ENCODE data around the gene ACBD5. TPM values are rescaled to one million over a fixed set of nuclear protein-coding genes. Genes with fewer than 3 reads are reported as not detected.

Gene ACBD5
- total and polyA plus RNA-seq, 2 donors: 13.6 to 14.8 TPM

DNA sequence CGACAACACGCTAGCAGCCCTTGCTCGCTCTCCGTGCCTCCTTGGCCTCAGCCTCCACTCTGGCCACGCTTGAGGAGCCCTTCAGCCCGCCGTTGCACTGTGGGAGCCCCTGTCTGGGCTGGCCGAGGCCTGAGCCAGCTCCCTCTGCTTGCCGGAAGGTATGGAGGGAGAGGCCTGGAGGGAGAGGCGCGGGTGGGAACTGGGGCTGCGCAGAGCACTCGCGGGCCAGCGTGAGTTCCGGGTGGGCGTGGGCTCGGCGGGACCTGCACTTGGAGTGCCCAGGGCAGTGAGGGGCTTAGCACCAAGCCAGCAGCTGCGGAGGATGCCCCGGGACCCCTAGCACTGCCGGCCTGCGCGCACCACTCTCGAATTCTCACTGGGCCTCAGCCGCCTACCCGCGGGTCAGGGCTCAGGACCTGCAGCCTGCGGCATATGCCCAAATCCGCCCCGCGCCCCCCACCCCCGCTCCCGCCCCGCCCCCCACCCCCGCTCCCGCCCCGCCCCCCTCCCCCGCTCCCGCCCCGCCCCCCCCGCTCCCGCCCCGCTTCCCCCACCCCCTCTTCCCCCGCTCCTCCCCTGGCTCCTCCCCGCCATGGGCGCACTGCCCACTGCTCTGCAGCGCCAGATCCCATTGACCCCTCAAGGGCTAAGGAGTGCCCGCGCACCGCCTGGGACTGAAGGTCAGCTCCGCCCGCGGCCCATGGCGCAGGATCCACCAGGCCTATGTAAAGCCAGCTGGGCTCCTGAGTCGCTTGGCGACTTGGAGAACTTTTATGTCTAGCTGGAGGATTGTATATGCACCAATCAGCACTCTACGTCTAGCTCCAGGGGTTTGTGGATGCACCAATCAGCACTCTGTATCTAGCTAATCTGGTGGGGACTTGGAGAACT is 15.9 kb upstream of the ACBD5 start:
- H3K27ac ChIP-seq (ENCODE audit: low read depth in 1 of 2, low read length in 1 of 2): no peak overlapping the region
- WGBS: 98% methylated on average over 45 of the region's 58 CpGs
- peaks cover 12 to 16% of the 10 kb centered on the region in 2 donors for H3K4me1 ChIP-seq (ENCODE audit: control insufficient read depth in 2 of 2, insufficient read depth in 2 of 2, low read length in 2 of 2)
- peaks cover 2 to 7% of the 10 kb centered on the region in 2 donors for H3K9me3 ChIP-seq (ENCODE audit: control insufficient read depth in 2 of 2, insufficient read depth in 1 of 2, low read length in 1 of 2)
- H3K4me3 ChIP-seq (ENCODE audit: low read length in 2 of 2): no peak overlapping the region
- H3K27me3 ChIP-seq (ENCODE audit: control insufficient read depth in 2 of 2, insufficient read depth in 1 of 2, low read length in 1 of 2): peaks cover 31 to 48% of the 10 kb centered on the region in 2 donors
- DNase-seq (ENCODE audit: low read depth in 6 of 9, low spot score in 9 of 9): no peak
- H3K36me3 ChIP-seq (ENCODE audit: control insufficient read depth in 2 of 2, insufficient read depth in 2 of 2, low read length in 1 of 2): no peaks in the 10 kb centered on the region

DNA sequence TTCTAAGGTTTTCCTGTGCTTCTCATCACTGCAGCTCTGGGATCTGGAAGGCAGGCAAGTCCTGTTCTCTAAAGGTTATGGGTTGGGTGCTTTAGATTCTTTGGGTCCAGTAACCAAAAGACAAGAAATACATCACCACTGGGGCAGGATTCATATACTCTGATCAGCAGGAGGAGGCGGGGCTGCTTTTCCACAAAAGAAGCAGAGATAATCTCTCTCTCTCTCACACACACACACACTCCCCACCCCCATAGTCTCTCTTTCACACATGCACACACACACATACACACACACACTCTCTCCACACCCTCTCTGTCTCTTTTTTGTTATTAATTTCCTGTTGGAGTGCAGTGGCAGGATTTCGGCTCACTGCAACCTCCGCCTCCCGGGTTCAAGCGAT is 13.0 kb upstream of the ACBD5 start:
- Histone ChIP-seq H3K27me3 (ENCODE audit: control insufficient read depth in 2 of 2, insufficient read depth in 1 of 2, low read length in 1 of 2) (peaks cover 11 to 19% of the 10 kb centered on the region in 2 donors), H3K36me3 (ENCODE audit: control insufficient read depth in 2 of 2, insufficient read depth in 2 of 2, low read length in 1 of 2) (no peaks in the 10 kb centered on the region), H3K27ac (ENCODE audit: low read depth in 1 of 2, low read length in 1 of 2) (no peak overlapping the region), H3K4me1 (ENCODE audit: control insufficient read depth in 2 of 2, insufficient read depth in 2 of 2, low read length in 2 of 2) (peaks cover 6 to 13% of the 10 kb centered on the region in 2 donors), H3K9me3 (ENCODE audit: control insufficient read depth in 2 of 2, insufficient read depth in 1 of 2, low read length in 1 of 2) (peaks cover 2 to 8% of the 10 kb centered on the region in 2 donors), H3K4me3 (ENCODE audit: low read length in 2 of 2) (no peak overlapping the region)
- DNase-seq (ENCODE audit: low read depth in 6 of 9, low spot score in 9 of 9): no peak
- 96% methylated on average over 5 of the region's 5 CpGs for WGBS

DNA sequence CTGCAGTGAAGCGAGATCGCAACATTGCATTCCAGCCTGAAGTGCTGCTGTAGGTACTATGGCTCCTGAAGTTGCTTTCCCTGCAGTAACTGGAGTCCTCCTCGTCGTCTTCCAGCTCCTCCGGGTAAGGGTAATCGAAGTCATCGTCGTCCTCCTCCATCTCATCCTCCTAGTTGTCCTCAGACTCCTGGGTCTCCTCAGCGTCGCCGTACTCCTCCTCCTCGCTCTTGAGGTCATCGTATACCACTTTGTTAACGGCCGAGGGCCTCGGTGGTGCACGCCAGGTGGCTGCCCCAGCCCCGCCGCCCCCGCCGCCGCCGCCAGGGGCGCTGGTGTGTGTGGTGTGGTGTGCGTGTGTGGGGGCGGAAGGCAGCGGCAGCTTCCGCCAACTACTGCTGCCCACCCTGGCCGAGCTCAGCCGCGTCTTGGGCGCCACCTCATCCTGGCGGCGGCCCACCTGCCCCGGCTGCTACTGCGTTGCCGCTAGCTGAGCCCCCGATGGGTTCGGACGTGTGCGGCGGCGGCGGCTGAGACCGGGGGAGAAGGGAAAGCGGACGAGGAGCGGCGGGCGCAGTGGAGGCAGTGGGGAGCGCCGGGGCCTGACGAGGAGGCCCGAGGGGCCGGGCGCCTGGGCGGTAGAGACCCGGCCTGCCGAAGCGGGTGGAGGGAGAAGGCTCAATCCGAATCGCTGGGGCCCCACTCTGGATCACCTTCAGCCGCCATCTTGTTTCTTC is 11.8 kb upstream of the ACBD5 start:
- Histone ChIP-seq H3K4me1 (ENCODE audit: control insufficient read depth in 2 of 2, insufficient read depth in 2 of 2, low read length in 2 of 2) (peaks cover 4 to 6% of the 10 kb centered on the region in 2 donors), H3K4me3 (ENCODE audit: low read length in 2 of 2) (peak overlapping the region; percentile 62 to 79), H3K9me3 (ENCODE audit: control insufficient read depth in 2 of 2, insufficient read depth in 1 of 2, low read length in 1 of 2) (peaks cover 1 to 8% of the 10 kb centered on the region in 2 donors), H3K36me3 (ENCODE audit: control insufficient read depth in 2 of 2, insufficient read depth in 2 of 2, low read length in 1 of 2) (no peaks in the 10 kb centered on the region), H3K27me3 (ENCODE audit: control insufficient read depth in 2 of 2, insufficient read depth in 1 of 2, low read length in 1 of 2) (peaks cover 1 to 8% of the 10 kb centered on the region in 2 donors), H3K27ac (ENCODE audit: low read depth in 1 of 2, low read length in 1 of 2) (peak overlapping the region; percentile 72 to 87)
- DNase-seq (ENCODE audit: low read depth in 6 of 9, low spot score in 9 of 9): peak in 8 of 9 donors; percentile 24 to 85 (median 60)
- WGBS: 17% methylated on average over 63 of the region's 63 CpGs

DNA sequence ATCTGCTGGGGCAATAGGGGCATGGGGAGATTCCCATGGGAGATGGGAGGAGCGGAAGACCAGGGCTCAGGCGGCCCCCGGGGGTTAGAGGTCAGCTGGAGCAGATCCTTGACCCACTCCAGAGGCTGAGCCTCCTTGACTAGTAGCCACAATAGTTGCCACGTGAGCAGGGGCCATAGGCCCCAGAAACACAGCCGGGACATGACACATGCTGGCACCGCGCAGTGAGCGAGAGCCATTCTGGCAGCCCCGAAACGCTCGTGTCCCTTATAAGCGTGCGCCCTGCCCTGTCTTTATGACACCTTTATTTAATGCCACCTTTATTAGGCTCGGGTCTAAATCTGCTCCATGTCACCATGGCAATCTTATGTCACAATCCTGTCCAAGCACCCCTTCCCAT is 11.0 kb upstream of the ACBD5 start:
- no peak overlapping the region for H3K27ac ChIP-seq (ENCODE audit: low read depth in 1 of 2, low read length in 1 of 2)
- H3K9me3 ChIP-seq (ENCODE audit: control insufficient read depth in 2 of 2, insufficient read depth in 1 of 2, low read length in 1 of 2): peaks cover 0 to 8% of the 10 kb centered on the region in 2 donors
- WGBS: 99% methylated on average over 14 of the region's 14 CpGs
- H3K4me1 ChIP-seq (ENCODE audit: control insufficient read depth in 2 of 2, insufficient read depth in 2 of 2, low read length in 2 of 2): peaks cover 4% of the 10 kb centered on the region in 2 donors
- no peak for DNase-seq (ENCODE audit: low read depth in 6 of 9, low spot score in 9 of 9)
- peaks cover 0 to 2% of the 10 kb centered on the region in 2 donors for H3K27me3 ChIP-seq (ENCODE audit: control insufficient read depth in 2 of 2, insufficient read depth in 1 of 2, low read length in 1 of 2)
- no peak overlapping the region for H3K4me3 ChIP-seq (ENCODE audit: low read length in 2 of 2)
- H3K36me3 ChIP-seq (ENCODE audit: control insufficient read depth in 2 of 2, insufficient read depth in 2 of 2, low read length in 1 of 2): no peaks in the 10 kb centered on the region

DNA sequence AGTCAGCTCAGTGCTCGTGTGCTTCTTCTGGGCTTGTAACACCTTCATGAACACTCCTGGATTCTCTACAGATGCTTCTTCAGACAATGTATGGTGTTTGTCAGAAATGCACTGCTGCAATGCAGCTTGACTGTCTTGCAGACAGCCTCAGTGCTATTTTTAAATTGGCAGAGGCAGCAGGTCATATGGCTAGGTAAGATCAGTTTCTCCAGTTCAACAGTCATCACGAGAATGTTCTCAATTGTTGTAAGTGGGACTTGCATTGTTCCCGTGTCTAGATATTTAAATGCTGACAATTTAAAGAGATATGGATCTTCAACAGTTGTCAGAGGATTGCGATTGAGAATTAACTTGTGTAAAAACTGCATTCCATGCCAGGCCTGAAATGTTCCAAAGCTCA is 7.6 kb upstream of the ACBD5 start:
- peaks cover 5 to 7% of the 10 kb centered on the region in 2 donors for H3K4me1 ChIP-seq (ENCODE audit: control insufficient read depth in 2 of 2, insufficient read depth in 2 of 2, low read length in 2 of 2)
- peaks cover 0 to 4% of the 10 kb centered on the region in 2 donors for H3K9me3 ChIP-seq (ENCODE audit: control insufficient read depth in 2 of 2, insufficient read depth in 1 of 2, low read length in 1 of 2)
- no peak overlapping the region for H3K27ac ChIP-seq (ENCODE audit: low read depth in 1 of 2, low read length in 1 of 2)
- 95% methylated on average over 4 of the region's 4 CpGs for WGBS
- no peaks in the 10 kb centered on the region for H3K27me3 ChIP-seq (ENCODE audit: control insufficient read depth in 2 of 2, insufficient read depth in 1 of 2, low read length in 1 of 2)
- no peak overlapping the region for H3K4me3 ChIP-seq (ENCODE audit: low read length in 2 of 2)
- DNase-seq (ENCODE audit: low read depth in 6 of 9, low spot score in 9 of 9): no peak
- no peaks in the 10 kb centered on the region for H3K36me3 ChIP-seq (ENCODE audit: control insufficient read depth in 2 of 2, insufficient read depth in 2 of 2, low read length in 1 of 2)

DNA sequence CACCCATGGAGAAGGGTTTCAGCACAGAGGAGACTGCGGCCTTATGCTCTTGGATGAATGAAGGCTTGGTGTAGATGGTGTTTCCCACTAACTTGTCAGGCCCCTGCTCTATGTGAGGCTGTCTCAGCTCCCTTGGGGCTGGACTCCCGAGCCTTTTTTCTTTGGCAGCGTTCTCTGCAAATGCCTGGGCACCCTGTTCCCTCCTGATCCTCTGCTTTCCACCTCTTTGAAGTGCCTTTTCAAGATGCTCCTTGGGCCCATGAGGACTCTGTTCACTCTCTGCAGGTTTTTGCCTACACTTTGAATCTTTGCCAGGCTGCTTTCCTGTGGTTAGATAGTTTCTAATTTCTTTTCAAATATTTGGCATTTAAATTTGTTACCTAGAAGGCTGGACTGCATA is 6.8 kb upstream of the ACBD5 start:
- Histone ChIP-seq H3K36me3 (ENCODE audit: control insufficient read depth in 2 of 2, insufficient read depth in 2 of 2, low read length in 1 of 2) (no peaks in the 10 kb centered on the region), H3K27ac (ENCODE audit: low read depth in 1 of 2, low read length in 1 of 2) (no peak overlapping the region), H3K4me1 (ENCODE audit: control insufficient read depth in 2 of 2, insufficient read depth in 2 of 2, low read length in 2 of 2) (peaks cover 3 to 10% of the 10 kb centered on the region in 2 donors), H3K4me3 (ENCODE audit: low read length in 2 of 2) (no peak overlapping the region), H3K27me3 (ENCODE audit: control insufficient read depth in 2 of 2, insufficient read depth in 1 of 2, low read length in 1 of 2) (no peaks in the 10 kb centered on the region), H3K9me3 (ENCODE audit: control insufficient read depth in 2 of 2, insufficient read depth in 1 of 2, low read length in 1 of 2) (peaks cover 0 to 4% of the 10 kb centered on the region in 2 donors)
- WGBS: 93% methylated on average over 3 of the region's 3 CpGs
- DNase-seq (ENCODE audit: low read depth in 6 of 9, low spot score in 9 of 9): no peak

DNA sequence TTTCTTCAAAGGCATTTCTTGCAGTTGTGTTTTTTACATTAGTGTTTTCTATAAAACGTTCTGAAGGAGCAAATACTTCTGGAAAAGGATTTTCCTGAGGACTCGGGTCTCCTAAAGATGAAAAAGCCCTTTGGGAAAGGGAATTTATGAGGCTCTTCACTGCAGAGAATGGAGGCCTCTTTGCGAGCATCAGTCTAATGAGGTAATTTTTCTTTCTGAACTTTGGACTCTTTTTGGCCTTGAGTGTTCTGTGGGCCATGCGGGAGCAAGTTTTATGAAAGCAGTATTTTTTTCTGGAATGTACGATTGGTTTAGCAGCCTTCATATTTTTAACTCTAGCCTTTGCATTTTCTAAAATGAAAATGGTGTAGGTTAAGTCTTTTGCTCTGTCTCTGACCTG is 6.4 kb upstream of the ACBD5 start:
- H3K9me3 ChIP-seq (ENCODE audit: control insufficient read depth in 2 of 2, insufficient read depth in 1 of 2, low read length in 1 of 2): peaks cover 0 to 4% of the 10 kb centered on the region in 2 donors
- WGBS: 97% methylated on average over 5 of the region's 5 CpGs
- no peak overlapping the region for H3K27ac ChIP-seq (ENCODE audit: low read depth in 1 of 2, low read length in 1 of 2)
- H3K4me3 ChIP-seq (ENCODE audit: low read length in 2 of 2): no peak overlapping the region
- H3K4me1 ChIP-seq (ENCODE audit: control insufficient read depth in 2 of 2, insufficient read depth in 2 of 2, low read length in 2 of 2): peaks cover 3 to 6% of the 10 kb centered on the region in 2 donors
- H3K27me3 ChIP-seq (ENCODE audit: control insufficient read depth in 2 of 2, insufficient read depth in 1 of 2, low read length in 1 of 2): no peaks in the 10 kb centered on the region
- H3K36me3 ChIP-seq (ENCODE audit: control insufficient read depth in 2 of 2, insufficient read depth in 2 of 2, low read length in 1 of 2): no peaks in the 10 kb centered on the region
- DNase-seq (ENCODE audit: low read depth in 6 of 9, low spot score in 9 of 9): no peak

DNA sequence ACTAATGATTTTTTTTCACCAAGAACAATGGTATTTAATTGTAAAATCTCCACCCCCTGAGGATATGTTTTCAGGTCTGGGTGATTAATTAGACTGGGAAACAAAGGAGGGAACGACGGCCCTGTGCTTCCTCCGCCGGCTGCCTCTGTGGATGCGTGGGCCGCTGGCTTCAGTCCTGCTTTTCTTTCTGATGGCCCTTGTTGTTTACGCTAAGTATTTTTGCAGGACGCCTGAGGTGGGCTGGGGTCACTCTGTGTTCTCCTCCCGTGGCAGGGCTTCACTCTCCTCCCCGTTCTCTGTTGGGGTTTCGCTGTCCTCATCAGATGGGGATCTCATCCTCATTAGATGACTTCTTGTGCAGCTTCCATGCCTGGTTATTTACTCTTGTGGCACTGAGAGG is 5.2 kb upstream of the ACBD5 start:
- Histone ChIP-seq H3K4me3 (ENCODE audit: low read length in 2 of 2) (no peak overlapping the region), H3K27me3 (ENCODE audit: control insufficient read depth in 2 of 2, insufficient read depth in 1 of 2, low read length in 1 of 2) (no peaks in the 10 kb centered on the region), H3K36me3 (ENCODE audit: control insufficient read depth in 2 of 2, insufficient read depth in 2 of 2, low read length in 1 of 2) (no peaks in the 10 kb centered on the region), H3K4me1 (ENCODE audit: control insufficient read depth in 2 of 2, insufficient read depth in 2 of 2, low read length in 2 of 2) (peaks cover 3 to 14% of the 10 kb centered on the region in 2 donors), H3K27ac (ENCODE audit: low read depth in 1 of 2, low read length in 1 of 2) (no peak overlapping the region), H3K9me3 (ENCODE audit: control insufficient read depth in 2 of 2, insufficient read depth in 1 of 2, low read length in 1 of 2) (peaks cover 0 to 4% of the 10 kb centered on the region in 2 donors)
- 85% methylated on average over 11 of the region's 11 CpGs for WGBS
- no peak for DNase-seq (ENCODE audit: low read depth in 6 of 9, low spot score in 9 of 9)

DNA sequence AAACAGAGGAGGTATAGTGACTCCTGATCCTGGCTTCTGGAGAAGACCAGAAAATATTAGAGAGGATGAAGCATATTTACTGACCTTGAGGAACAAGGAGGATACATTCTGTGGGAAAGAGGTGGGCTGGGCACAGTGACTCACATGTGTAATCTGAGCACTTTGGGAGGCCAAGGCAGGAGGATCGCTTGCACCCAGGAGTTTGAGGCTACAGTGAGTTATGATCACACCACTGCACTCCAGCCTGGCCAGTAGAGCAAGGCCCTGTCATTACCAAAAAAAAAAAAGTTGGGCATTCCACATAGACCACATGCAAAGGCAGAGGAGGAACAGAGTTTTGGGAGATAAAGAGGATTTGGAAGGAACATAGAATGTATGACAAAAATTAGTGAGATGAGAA is 4.4 kb upstream of the ACBD5 start:
- no peak for DNase-seq (ENCODE audit: low read depth in 6 of 9, low spot score in 9 of 9)

More for the DNA sequence above, 4.4 kb upstream of the ACBD5 start:
- no peak overlapping the region for H3K4me3 ChIP-seq (ENCODE audit: low read length in 2 of 2)
- 98% methylated on average over 1 of the region's 1 CpG for WGBS
- no peaks in the 10 kb centered on the region for H3K9me3 ChIP-seq (ENCODE audit: control insufficient read depth in 2 of 2, insufficient read depth in 1 of 2, low read length in 1 of 2)
- H3K36me3 ChIP-seq (ENCODE audit: control insufficient read depth in 2 of 2, insufficient read depth in 2 of 2, low read length in 1 of 2): no peaks in the 10 kb centered on the region
- peaks cover 3 to 14% of the 10 kb centered on the region in 2 donors for H3K4me1 ChIP-seq (ENCODE audit: control insufficient read depth in 2 of 2, insufficient read depth in 2 of 2, low read length in 2 of 2)
- H3K27ac ChIP-seq (ENCODE audit: low read depth in 1 of 2, low read length in 1 of 2): no peak overlapping the region
- no peaks in the 10 kb centered on the region for H3K27me3 ChIP-seq (ENCODE audit: control insufficient read depth in 2 of 2, insufficient read depth in 1 of 2, low read length in 1 of 2)

All from thymus (tissue), 11 donors.